Testis (tissue), 2 donors: ENCODE measurements around the gene TPST1.
"Not testable (repeated sequence)": the region's sequence is repeated elsewhere in the genome, so short reads cannot be mapped to it uniquely, and the experiment has no call there.

Experiments
- POLR2A ChIP-seq: fragments of 450-650 bp; IDR thresholded peaks from one replicate; pipeline ENCODE4 v1.6.1; 2017; ENCODE audit warnings: antibody characterized with exemption, mild to moderate bottlenecking, moderate library complexity
- TF ChIP-seq, protein P1 (sequence below), 3 experiments: fragments of 450-650 bp in 2 of 3; fragments of 200-600 bp in 1 of 3; sonication (generic) in 1 of 3; IDR thresholded peaks; one replicate each; pipeline ENCODE4 v1.5.1; 2016 to 2019; ENCODE audit warnings: antibody characterized with exemption in 3 of 3, mild to moderate bottlenecking in 2 of 3, moderate library complexity in 1 of 3

- TF ChIP-seq, protein P1, sequence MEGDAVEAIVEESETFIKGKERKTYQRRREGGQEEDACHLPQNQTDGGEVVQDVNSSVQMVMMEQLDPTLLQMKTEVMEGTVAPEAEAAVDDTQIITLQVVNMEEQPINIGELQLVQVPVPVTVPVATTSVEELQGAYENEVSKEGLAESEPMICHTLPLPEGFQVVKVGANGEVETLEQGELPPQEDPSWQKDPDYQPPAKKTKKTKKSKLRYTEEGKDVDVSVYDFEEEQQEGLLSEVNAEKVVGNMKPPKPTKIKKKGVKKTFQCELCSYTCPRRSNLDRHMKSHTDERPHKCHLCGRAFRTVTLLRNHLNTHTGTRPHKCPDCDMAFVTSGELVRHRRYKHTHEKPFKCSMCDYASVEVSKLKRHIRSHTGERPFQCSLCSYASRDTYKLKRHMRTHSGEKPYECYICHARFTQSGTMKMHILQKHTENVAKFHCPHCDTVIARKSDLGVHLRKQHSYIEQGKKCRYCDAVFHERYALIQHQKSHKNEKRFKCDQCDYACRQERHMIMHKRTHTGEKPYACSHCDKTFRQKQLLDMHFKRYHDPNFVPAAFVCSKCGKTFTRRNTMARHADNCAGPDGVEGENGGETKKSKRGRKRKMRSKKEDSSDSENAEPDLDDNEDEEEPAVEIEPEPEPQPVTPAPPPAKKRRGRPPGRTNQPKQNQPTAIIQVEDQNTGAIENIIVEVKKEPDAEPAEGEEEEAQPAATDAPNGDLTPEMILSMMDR (IDR thresholded peaks at IDR 0.05) = not testable (repeated sequence)
- not testable (repeated sequence) for TF ChIP-seq POLR2A
Measured at GRCh38 chr7:66401126-66401525, 196.0 kb downstream of the TPST1 start.
